CD4-positive, alpha-beta T cell (primary cell): ENCODE data around the gene MCF2L2. TPM values are rescaled to one million over a fixed set of nuclear protein-coding genes. Genes with fewer than 3 reads are reported as not detected.

Experiments
- ATAC-seq: fragments of 200-7000 bp; cut with Tn5 transposase; one replicate; pipeline ENCODE4 v1.10.0; 2022; ENCODE audit warnings: mild to moderate bottlenecking; ENCODE audit not compliant: poor library complexity
- CTCF ChIA-PET: fragments of 350-600 bp; sonication (Branson Sonifier 250); formaldehyde crosslinking; loops from one replicate; lab custom pipeline; 2021; ENCODE audit warnings: antibody characterized with exemption, inconsistent platforms; lab: Charles Lee
- POLR2A ChIA-PET: fragments of 350-600 bp; sonication (Branson Sonifier 250); formaldehyde crosslinking; loops from one replicate; lab custom pipeline; 2021; ENCODE audit warnings: antibody characterized with exemption, inconsistent platforms; lab: Charles Lee
- DNase-seq, 14 experiments: peaks; one replicate each; pipeline ENCODE4 v3.0.0-alpha.2; 2013 to 2020; ENCODE audit warnings: mixed read lengths in 2 of 14
- H3K27ac ChIP-seq, 2 donors: one replicate each; pipeline versions ENCODE4 v1.5.1 to v1.7.0; 2013; ENCODE audit warnings: low read length in 2 of 2, low read depth in 1 of 2, mild to moderate bottlenecking in 1 of 2
- H3K27me3 ChIP-seq, 2 experiments: 1 replicate in 1 of 2; 2 replicates in 1 of 2; pipeline versions ENCODE4 v1.6.1 to v1.7.0; 2013; ENCODE audit warnings: low read length in 2 of 2, control low read depth in 1 of 2, mild to moderate bottlenecking in 1 of 2, moderate library complexity in 1 of 2; ENCODE audit not compliant: insufficient read depth in 2 of 2, control insufficient read depth in 1 of 2
- H3K36me3 ChIP-seq: one replicate; pipeline ENCODE4 v1.6.1; 2013; ENCODE audit warnings: low read length, control low read depth; ENCODE audit not compliant: insufficient read depth
- H3K4me1 ChIP-seq: one replicate; pipeline ENCODE4 v1.6.1; 2013; ENCODE audit warnings: low read length, control low read depth; ENCODE audit not compliant: insufficient read depth
- H3K4me3 ChIP-seq: one replicate; pipeline ENCODE4 v1.5.1; 2013; ENCODE audit warnings: mild to moderate bottlenecking, low read length, moderate library complexity
- H3K9me3 ChIP-seq, 2 experiments: 1 replicate in 1 of 2; 2 replicates in 1 of 2; pipeline versions ENCODE4 v1.6.1 to v1.7.0; 2013; ENCODE audit warnings: low read length in 2 of 2, mild to moderate bottlenecking in 2 of 2, control low read depth in 1 of 2, moderate library complexity in 1 of 2; ENCODE audit not compliant: control insufficient read depth in 1 of 2, insufficient read depth in 1 of 2
- H3K27ac Mint-ChIP-seq: one replicate; pipeline ENCODE4 v1.8.0; 2020; ENCODE audit warnings: mixed read lengths
- H3K27me3 Mint-ChIP-seq: one replicate; pipeline ENCODE4 v1.8.0; 2021; ENCODE audit warnings: mixed read lengths
- H3K36me3 Mint-ChIP-seq: one replicate; pipeline ENCODE4 v1.8.0; 2021; ENCODE audit warnings: low read depth, mixed read lengths
- H3K4me1 Mint-ChIP-seq: one replicate; pipeline ENCODE4 v1.8.0; 2021; ENCODE audit warnings: low read depth, mixed read lengths
- H3K4me3 Mint-ChIP-seq: one replicate; pipeline ENCODE4 v1.8.0; 2020; ENCODE audit warnings: mild to moderate bottlenecking, mixed read lengths
- H3K9me3 Mint-ChIP-seq: one replicate; pipeline ENCODE4 v1.8.0; 2020; ENCODE audit warnings: mixed read lengths
- CTCF ChIP-seq: fragments of 200-600 bp; IDR thresholded peaks from one replicate; pipeline ENCODE4 v1.8.0; 2022; ENCODE audit warnings: antibody characterized with exemption, mild to moderate bottlenecking
- intact Hi-C, 2 experiments: fragments of 100-400 bp; cut with DNase I in 1 of 2; cut with micrococcal nuclease in 1 of 2; formaldehyde crosslinking; loops; one replicate each; pipeline versions ENCODE4 v1.15.1 to v1.9.0; 2023 to 2025; cut with DNase I, micrococcal nuclease
- total RNA-seq, 174 experiments: library from RNA in 2 of 174; stranded (reverse) in 2 of 174; gene quantifications; one replicate each; pipeline ENCODE4 v1.2.3 and lab custom pipeline; 2021 to 2026

MCF2L2 gene
- total RNA-seq, 2 experiments from 2014 or later = 3.8 to 4.1 TPM

GRCh38 chr3:183212096-183212495 lies 216.3 kb downstream of the MCF2L2 start:
- no peak overlapping the region for H3K27ac ChIP-seq
- no peak overlapping the region for H3K4me3 Mint-ChIP-seq
- H3K9me3 Mint-ChIP-seq = no peaks in the 10 kb centered on the region
- H3K4me1 ChIP-seq = no peaks in the 10 kb centered on the region
- no peaks in the 10 kb centered on the region for H3K36me3 ChIP-seq
- H3K27me3 Mint-ChIP-seq = peaks cover 6% of the 10 kb centered on the region
- POLR2A ChIA-PET = no interaction called here
- CTCF ChIA-PET = no interaction called here
- no peaks in the 10 kb centered on the region for H3K4me1 Mint-ChIP-seq
- no peak for ATAC-seq
- H3K27ac Mint-ChIP-seq = no peak overlapping the region
- no peak for DNase-seq
- H3K27me3 ChIP-seq = no peaks in the 10 kb centered on the region
- intact Hi-C loops = no loop called here
- no peaks in the 10 kb centered on the region for H3K36me3 Mint-ChIP-seq
- H3K9me3 ChIP-seq = no peaks in the 10 kb centered on the region
- no peak for TF ChIP-seq CTCF
- H3K4me3 ChIP-seq = no peak overlapping the region

GRCh38 chr3:183211352-183211751 lies 217.1 kb downstream of the MCF2L2 start:
- H3K27ac ChIP-seq = no peak overlapping the region
- CTCF ChIA-PET = no interaction called here
- no peaks in the 10 kb centered on the region for H3K9me3 ChIP-seq
- H3K4me3 ChIP-seq = no peak overlapping the region
- TF ChIP-seq CTCF = no peak
- no peak for DNase-seq
- Mint-ChIP-seq H3K27ac (no peak overlapping the region), H3K36me3 (no peaks in the 10 kb centered on the region), H3K27me3 (peaks cover 6% of the 10 kb centered on the region), H3K4me3 (no peak overlapping the region), H3K4me1 (no peaks in the 10 kb centered on the region), H3K9me3 (no peaks in the 10 kb centered on the region)
- POLR2A ChIA-PET = no interaction called here
- intact Hi-C loops = no loop called here
- H3K36me3 ChIP-seq = no peaks in the 10 kb centered on the region
- ATAC-seq = no peak
- H3K4me1 ChIP-seq = no peaks in the 10 kb centered on the region
- H3K27me3 ChIP-seq = no peaks in the 10 kb centered on the region

- no peak overlapping the region for H3K27ac ChIP-seq
- POLR2A ChIA-PET = no interaction called here
- Mint-ChIP-seq H3K4me3 (no peak overlapping the region), H3K9me3 (no peaks in the 10 kb centered on the region), H3K4me1 (no peaks in the 10 kb centered on the region), H3K27me3 (peaks cover 6% of the 10 kb centered on the region), H3K36me3 (no peaks in the 10 kb centered on the region), H3K27ac (no peak overlapping the region)
- no peaks in the 10 kb centered on the region for H3K36me3 ChIP-seq
- H3K27me3 ChIP-seq = no peaks in the 10 kb centered on the region
- intact Hi-C loops = no loop called here
- ATAC-seq = no peak
- H3K9me3 ChIP-seq = no peaks in the 10 kb centered on the region
- peak in 2 of 14 experiments; percentile 43 to 54 for DNase-seq
- TF ChIP-seq CTCF = no peak
- CTCF ChIA-PET = no interaction called here
- H3K4me1 ChIP-seq = no peaks in the 10 kb centered on the region
- H3K4me3 ChIP-seq = no peak overlapping the region
These were observed 217.5 kb downstream of the MCF2L2 start for GRCh38 chr3:183210862-183211341.
